ENCODE measurements around the gene PROM2.

- TF ChIP-seq EZH2 (IDR thresholded peaks at IDR 0.05; ENCODE audit: low read depth, unreplicated experiment) = no peak
- TF ChIP-seq, protein P1, sequence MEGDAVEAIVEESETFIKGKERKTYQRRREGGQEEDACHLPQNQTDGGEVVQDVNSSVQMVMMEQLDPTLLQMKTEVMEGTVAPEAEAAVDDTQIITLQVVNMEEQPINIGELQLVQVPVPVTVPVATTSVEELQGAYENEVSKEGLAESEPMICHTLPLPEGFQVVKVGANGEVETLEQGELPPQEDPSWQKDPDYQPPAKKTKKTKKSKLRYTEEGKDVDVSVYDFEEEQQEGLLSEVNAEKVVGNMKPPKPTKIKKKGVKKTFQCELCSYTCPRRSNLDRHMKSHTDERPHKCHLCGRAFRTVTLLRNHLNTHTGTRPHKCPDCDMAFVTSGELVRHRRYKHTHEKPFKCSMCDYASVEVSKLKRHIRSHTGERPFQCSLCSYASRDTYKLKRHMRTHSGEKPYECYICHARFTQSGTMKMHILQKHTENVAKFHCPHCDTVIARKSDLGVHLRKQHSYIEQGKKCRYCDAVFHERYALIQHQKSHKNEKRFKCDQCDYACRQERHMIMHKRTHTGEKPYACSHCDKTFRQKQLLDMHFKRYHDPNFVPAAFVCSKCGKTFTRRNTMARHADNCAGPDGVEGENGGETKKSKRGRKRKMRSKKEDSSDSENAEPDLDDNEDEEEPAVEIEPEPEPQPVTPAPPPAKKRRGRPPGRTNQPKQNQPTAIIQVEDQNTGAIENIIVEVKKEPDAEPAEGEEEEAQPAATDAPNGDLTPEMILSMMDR (conservative IDR thresholded peaks at IDR 0.05; ENCODE audit: low read depth in 2 of 2) = no peak
Observed at GRCh38 chr2:95260028-95261023, 13.9 kb upstream of the PROM2 start.

Data from GM23338 (cell line).